IPS-NIHi11 (cell line): Measurements from ENCODE around the gene PIGK.
"Not testable (repeated sequence)": the region's sequence is repeated elsewhere in the genome, so short reads cannot be mapped to it uniquely, and the experiment has no call there.

Experiments
- DNase-seq: peaks from one replicate; pipeline ENCODE4 v3.0.0; 2012; ENCODE audit warnings: mixed read lengths, low spot score

The PIGK gene

DNA sequence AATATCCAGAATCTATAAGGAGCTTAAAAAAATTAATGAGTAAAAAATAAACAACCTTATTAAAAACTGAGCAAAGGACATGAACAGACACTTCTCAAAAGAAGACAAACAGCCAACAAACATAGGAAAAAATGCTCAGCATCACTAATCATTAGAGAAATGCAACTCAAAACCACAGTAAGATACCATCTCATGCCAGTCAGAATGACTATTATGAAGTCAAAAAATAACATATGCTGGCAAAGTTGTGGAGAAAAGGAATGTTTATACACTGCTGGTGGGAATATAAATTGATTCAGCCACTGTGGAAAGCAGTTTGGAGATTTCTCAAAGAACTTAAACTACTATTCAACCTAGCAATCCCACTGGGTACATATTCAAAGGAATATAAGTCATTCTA, 25.3 kb downstream of the PIGK start:
- DNase-seq, result no peak

DNA sequence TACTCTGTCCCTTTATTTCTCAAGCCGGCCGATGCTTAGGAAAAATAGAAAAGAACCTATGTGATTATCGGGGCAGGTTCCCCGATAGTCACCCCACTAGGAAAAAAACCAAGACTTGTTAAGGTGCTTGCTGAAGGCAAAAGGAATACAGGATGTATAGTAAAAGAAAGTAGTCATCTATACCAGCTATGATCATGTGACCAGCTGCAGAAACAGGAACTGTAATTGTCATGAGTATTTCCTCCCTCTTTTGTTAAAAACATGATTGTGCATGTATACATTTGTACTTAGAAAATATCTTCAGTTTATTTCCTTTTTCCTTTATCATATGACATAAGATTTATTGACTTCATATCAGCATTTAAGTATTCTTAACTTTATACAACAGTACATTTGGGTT, 30.5 kb downstream of the PIGK start:
- DNase-seq, result no peak

DNA sequence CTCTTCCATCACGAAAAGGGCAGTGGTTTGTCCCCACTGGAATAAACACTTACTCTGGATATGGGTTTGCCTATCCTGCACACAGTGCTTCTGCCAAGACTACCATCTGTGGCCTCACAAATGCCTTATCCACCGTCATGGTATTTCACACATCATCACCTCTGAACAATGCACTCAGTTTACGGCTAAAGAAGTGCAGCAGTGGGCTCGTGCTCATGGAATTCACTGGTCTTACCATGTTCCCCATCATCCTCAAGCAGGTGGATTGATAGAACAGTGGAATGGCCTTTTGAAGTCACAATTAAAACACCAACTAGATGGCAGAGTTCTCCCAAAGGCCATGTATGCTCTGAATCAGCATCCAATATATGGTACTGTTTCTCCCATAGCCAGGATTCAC, 32.3 kb downstream of the PIGK start:
- not testable (repeated sequence) for DNase-seq

DNA sequence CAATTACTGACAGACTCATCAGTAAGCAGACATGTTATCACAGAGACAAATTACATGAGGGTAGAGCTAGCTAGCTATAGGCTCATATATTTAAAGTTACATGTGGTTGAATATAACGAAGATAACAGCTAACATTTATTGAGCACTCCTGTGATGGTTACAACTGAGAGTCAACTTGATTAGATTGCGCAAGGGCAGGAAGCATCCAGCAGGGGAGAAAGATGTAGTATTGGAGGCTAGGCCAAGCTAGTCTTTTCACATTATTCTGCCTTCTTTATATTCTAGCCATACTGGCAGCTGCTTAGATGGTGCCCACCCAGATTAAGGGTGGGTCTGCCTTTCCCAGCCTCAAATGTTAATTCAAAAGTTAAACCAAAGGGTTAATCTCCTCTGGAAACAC, 37.1 kb downstream of the PIGK start:
- no peak for DNase-seq

DNA sequence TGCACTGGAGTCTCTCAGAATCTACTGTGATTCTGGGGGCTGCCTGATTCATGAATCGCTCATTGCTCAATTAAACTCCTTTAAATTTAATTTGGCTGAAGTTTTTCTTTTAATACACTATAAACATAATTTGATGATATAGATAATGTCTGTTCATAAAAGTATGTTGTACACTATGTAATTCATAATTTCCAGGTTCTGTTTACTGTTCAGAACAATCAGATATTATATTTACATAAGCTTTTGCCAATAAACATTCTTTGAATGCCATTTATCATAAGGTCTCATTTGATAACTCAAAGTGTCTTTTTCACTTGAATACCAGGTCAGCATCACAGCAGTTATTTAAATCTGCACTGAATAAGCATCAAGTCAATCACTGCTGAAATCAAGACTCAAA, 39.6 kb downstream of the PIGK start:
- DNase-seq, result no peak

DNA sequence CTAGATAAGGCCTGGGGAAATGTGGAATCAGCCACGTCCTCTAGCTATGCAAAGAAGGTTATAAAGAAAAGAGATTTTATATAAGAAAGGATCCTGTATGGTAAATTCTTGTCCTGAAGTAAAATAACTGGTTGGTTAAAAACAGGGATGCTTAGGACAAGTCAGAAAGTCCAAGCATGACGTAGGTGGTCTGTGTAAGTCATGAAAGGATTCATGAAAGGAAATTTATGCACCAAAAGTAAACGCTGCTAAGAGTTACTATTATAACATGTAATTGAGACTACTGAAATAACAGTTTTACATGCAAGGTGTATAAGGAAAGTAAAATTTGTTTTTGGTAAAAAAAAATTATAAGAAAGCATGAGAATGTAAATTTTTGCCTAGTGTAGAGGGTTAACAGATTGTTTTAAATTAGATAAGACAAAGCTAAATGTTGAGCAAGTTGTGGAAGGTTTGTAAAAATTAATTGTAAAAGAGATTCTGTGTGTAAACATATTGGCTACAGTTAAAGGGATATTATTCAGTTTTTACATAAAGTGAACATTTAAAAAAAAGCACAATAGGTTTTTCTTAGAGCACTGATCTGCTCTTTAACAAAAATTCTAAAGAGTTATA, 43.9 kb downstream of the PIGK start:
- DNase-seq, result no peak

DNA sequence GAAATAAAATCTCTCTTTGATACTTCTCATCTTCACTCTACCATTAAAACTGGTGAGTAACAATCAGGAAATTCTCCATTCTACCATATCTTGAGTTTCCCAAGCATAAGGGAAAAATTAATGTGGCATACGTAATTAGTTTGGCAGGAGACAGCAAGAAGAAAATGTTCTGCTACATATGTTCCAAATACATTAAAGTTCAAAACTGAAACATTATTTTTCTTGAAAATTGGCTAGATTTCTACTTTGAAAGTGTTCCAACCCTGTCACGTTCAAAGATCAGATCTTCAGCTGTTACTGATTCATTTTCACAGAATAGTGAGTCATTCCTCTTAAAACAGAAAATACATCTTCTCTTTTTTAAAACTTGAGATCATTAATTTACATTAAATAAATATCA, 48.5 kb downstream of the PIGK start:
- DNase-seq, result no peak

DNA sequence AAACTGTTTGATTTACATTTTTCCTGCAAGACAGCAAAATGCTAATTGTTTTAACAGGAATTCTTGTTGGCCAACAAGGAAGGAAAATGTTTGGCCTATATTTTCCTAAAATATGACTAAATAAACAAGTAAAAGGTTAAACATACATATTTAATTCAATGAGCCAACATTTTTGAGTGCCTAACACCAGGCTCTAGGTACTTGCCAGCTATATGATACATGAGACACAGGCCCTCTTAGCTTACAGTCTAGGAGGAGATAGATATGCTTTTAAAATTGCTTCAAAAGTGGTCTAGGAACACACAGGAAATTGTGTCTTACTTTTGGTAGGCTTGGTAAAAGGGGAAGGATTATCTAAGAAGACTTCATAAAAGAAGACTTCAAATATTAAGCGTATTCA, 50.9 kb downstream of the PIGK start:
- DNase-seq, result no peak

DNA sequence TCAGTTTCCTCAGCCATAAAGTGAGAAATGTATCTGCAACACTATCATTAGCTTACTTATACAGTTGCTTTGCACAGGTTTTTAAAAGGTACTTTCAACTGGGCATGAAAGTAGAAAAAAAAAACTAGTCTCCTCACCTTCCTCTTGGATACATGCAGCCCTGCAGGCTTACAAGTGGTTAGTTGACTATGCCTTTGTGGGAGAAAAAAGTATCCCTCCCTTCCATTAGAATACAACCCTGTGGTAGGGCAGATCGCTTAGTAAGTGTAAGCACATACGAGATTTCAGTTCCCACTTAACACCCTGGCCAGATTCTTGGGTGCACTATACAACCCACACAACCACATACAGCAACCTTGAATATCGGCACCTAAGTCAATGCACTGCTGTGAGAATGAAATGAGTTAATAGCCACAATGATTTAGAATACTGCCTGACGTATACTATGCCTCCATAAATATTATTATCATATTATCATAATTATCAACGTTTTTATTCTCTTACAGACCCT, 54.7 kb downstream of the PIGK start:
- DNase-seq, result peak; percentile 7

DNA sequence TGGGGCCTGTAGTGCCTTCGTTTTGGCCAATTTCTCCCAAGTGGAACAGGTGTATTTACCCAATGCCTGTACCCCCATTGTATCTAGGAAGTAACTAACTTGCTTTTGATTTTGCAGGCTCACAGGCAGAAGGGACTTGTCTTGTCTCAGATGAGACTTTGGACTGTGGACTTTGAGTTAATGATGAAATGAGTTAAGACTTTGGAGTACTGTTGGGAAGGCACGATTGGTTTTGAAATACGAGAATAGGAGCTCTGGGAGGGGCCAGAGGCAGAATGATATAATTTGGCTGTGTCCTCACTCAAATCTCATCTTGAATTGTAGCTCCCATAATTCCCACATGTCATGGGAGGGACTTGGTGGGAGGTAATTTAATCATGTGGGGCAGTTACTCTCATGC, 59.5 kb downstream of the PIGK start:
- not testable (repeated sequence) for DNase-seq

DNA sequence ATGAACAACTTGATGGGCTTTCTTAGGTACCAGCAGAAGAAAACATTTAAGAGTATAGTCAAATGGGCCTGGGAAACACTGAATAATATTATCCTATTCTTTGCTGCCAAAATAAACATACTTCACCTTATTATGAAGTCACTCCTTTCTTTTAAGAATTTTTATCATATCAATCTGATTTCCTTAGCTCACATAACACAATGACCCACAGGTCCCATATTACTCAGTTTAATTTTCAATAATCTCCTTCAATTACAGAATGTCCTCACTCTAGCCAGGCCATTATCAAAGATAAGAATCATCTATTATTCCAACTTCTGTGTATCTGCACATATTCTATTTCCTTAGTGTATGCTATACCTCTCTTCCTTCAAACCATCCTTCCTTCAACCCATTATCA, 63.0 kb downstream of the PIGK start:
- DNase-seq, result no peak

DNA sequence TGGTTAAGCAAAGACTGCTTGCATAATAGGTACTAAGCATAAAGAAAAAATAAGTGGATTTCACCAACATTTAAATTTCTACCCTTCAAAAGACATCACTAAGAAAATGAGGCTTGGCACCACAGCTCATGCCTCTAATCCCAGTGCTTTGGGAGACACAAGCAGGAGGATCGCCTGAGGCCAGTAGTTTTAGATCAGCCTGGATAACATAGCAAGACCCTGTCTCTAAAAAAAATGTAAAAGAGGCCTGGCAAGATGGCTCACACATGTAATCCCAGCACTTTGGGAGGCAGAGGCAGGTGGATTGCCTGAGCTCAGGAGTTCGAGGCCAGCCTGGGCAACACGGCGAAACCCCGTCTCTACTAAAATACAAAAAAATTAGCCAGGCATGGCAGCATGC, 73.0 kb downstream of the PIGK start:
- no peak for DNase-seq

DNA sequence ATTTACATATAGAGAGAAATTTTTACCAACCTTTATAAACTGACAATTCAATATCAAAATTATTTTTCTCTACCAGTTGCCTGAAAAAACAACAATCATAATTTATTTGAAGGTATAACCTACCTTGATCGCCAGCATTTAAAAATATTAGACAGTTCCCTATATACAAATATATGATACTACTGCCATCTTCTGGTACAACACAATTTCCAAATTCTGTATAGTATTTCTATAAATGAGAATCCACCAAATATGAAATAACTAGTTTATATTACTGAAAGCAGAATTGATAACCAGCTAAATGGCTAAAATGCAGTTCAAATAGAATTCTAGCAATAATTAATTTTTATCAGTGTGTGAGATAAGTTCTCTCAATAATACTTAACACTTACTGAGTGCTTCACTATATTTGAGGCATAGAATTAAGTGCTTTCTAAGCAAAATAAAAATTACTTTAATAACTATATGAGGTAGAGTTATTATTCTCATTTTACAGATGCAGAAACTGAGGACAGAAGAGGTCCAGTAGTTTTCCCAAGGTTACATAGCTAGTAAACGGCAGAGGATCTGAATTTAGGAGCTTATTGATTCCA, 75.6 kb downstream of the PIGK start:
- no peak for DNase-seq

DNA sequence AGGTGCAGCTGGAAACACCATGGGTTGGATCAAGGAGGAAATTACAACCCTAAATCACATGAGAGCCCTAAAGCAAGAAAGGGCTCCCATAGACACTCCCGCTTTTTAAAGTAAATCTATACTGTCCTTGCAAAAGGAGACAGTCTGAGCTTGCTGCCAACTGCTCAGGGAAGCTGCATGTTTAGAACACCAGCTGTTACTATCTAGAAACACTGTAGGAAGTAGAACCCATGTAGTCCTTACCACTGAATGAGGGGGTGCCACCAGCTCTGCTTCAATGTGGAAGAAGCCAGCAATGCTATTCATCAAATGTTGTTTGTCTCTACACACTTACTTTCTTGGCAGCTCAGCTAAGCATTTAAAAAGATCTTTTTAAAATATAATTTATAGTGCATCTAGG, 79.8 kb downstream of the PIGK start:
- DNase-seq, result no peak

DNA sequence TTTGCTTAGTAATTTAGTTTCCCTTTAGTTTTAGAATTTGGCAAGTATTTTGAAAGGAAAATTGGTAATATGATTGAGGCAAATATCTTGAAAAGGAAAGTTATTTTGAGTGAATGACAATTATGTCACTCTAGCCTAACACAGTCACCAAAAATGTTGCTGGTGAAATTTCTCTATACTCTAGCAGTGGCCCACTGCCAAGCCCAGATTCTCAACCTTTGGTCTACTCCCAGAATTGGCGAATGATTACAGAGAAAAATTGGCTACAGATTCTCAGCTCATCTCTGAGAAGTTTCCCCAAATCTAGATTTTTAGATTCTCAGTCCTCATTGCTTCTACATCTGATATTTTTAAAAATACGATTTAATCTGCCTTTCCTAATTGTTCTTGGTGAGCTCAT, 84.9 kb downstream of the PIGK start:
- DNase-seq, result no peak

DNA sequence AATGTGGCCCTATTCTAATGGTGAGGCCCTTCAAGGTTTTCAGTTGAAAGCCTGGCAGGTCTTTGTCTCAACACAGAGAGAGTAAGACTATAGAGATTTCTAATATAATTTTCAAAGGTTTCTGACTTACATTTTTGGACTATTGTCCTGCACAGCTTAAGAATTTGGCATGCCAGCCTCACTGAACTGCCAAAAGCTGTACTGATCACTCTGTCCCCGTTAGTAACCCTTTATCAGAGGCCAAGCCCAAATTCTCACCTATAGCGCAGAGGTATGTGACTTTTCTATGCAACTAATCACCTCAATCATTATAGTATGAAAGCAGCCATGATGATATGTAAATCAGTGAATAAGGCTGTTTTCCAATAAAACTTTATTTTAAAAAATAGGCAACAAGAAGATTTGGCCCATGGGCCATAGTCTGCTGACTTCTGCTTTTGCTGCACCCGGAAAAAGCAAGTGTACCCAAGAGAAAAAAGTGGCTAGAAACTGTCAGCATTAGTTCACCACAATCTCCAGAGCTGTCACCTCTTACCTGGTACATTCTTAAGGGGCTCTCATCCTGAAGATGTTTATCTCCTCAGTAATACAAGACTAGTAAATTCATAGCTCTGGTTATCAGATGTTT, 85.4 kb downstream of the PIGK start:
- no peak for DNase-seq

DNA sequence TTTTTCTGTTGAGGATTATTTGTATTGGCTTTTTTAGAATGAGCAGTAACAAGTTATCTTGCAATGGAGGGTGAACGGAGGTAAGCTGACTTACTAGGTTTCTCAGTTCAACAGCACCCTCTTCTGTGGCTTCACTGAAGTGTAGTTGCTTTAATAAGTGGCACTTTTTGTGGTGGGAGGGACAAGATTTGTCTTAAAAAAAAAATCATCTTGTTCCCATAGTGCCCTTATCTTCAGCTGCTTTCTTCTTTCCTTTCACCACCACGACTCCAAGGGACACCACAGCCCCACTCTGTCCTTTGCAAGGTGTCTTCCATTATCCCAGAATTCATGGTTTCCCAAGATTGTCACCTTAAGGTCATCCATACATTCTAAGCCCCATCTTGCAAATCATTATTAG, 92.9 kb downstream of the PIGK start:
- DNase-seq, result peak; percentile 33

DNA sequence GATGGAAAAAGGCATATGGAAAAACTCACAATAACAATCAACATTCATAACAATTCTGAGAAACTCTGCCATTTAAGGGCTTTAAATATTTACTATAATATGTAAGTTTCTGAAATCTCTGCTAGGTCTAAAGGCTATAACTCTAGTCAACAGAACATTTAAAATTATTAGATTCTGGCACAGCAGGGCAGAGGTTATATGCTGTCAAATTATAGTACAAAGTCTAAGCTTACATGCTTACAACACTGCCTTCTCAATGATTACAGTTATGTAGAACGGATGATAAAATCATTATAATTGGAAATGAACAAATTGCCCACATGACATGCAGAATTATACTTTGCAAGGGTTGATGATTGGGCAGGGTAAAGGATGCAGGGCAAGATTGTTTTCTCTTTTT, 97.7 kb downstream of the PIGK start:
- DNase-seq, result no peak

DNA sequence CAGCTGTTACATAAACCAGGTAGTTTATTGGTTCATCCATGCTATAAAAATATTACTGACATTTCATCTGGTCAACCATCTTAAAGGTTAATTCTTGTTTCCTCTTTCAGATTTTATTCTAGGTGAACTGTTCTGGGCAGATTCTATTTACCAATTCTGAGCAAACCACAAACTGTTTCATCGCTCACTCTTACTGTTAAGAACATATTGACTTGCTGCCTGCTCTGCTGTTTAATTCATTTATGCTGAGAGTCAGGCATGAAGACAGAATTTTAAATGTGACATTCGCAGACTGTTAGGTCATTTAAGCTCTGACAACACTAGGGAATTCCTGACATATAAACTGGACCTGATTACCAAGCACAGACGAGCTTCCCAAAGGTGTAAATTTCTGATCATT, 98.3 kb downstream of the PIGK start:
- DNase-seq, result no peak

DNA sequence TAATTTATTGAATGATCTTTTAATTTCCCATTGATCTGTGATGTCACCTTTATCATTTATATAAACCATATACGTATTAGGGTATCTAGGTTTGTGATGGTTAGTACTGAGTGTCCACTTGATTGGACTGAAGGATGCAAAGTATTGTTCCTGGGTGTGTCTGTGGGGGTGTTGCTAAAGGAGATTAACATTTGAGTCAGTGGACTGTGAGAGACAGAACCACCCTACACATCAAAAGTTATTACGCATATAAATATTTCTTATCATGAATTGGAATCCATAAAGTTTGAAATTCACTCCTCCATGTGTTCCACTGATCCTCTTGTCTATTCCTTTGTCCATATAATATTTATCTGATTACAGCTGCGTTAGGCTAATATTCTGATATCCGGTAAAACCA, 100.5 kb downstream of the PIGK start:
- DNase-seq, result no peak

DNA sequence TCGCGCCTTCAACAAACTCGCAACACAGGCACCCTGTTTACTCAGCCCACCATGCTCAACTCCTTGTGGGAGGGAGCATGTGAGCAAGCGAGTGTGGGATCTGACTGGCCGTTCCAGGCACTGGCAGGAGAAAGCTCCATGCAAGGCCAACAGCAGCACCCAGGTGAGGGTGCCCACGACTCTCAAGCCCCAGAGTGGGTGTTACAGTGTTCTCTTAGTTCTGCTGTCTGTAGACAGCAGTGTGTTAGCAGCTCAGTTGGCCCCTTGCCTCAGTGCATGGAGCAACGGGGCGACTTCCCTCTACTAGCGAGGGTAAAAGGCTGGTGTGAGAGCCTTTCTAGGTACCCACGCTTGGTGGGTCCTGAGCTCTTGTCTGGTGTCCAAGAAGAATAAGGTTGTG, 114.6 kb downstream of the PIGK start:
- DNase-seq, result no peak

DNA sequence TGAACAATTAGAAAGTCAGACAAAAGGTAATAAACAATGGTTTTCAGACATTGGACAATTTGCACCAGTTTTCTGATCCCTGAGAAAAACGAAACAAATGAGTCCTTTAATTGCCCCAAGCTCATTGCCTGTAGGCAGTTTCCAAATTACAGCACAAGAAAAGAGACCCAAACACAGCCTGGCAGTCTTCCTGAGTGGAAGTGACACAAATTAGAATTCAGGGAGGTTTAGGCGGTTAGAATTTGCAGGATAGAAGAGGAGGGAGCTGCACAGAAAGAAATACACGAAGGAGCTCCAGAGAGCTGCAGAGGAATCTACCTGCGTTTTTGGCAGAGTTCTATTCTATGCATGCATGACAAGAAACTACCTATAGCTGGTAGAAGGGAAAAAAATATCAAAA, 115.7 kb downstream of the PIGK start:
- no peak for DNase-seq

DNA sequence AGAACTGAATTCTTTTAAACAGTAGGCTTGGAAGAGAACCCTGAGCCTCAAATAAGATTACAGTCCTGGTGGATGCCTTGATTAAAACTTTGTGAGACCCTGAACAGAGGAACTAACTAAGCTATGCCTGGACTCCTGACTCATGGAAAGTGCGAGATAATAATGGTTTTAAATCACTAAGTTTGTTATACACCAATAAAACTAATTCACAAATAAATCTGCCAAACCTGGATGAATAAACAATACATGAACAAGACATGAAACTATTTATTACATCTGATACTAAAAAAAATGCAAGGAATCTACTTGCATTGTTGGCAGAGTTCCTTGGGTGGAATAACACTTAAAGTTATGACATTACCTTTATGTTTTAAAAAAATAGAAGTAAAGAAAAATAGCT, 118.4 kb downstream of the PIGK start:
- DNase-seq, result no peak
